Nephron progenitor cell (in vitro differentiated cells): Measurements from ENCODE around the gene PCDH9.

Experiments
- DNase-seq: peaks from one replicate; pipeline ENCODE4 v3.0.0; 2021
- H3K27ac Mint-ChIP-seq: 2 replicates; pipeline ENCODE4 v1.8.0; 2021; ENCODE audit warnings: mild to moderate bottlenecking, moderate library complexity, mixed read lengths
- H3K27me3 Mint-ChIP-seq: 2 replicates; pipeline ENCODE4 v1.8.0; 2021; ENCODE audit warnings: mild to moderate bottlenecking, low read depth, mixed read lengths; ENCODE audit not compliant: poor library complexity
- H3K36me3 Mint-ChIP-seq: 2 replicates; pipeline ENCODE4 v1.8.0; 2021; ENCODE audit warnings: low read depth, mixed read lengths
- H3K4me1 Mint-ChIP-seq: 2 replicates; pipeline ENCODE4 v1.8.0; 2021; ENCODE audit warnings: mixed read lengths
- H3K4me3 Mint-ChIP-seq: 2 replicates; pipeline ENCODE4 v1.8.0; 2021; ENCODE audit warnings: mild to moderate bottlenecking, moderate library complexity, mixed read lengths
- H3K9me3 Mint-ChIP-seq: 2 replicates; pipeline ENCODE4 v1.8.0; 2021; ENCODE audit warnings: mild to moderate bottlenecking, moderate library complexity, mixed read lengths
- TF ChIP-seq, protein P1 (sequence below): fragments of 200-600 bp; sonication (generic); IDR thresholded peaks from 2 replicates; pipeline ENCODE4 v1.5.0; 2021; ENCODE audit warnings: antibody characterized with exemption

The PCDH9 gene

DNA sequence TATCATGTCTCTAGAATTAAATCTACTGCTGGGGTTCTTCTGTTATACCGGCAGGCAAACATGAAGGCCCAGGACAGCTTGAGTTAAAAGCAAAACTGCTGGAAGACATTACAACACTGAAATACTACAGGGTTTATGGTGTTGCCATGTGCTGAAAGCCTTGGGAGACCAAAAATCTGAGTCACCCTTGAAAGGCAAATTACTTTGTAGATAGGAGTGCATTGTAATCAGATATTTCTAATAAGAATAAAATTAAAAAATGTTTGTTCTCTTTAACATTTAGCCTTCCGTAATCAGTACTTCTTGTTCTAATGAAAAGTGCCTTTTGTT, 181.3 kb downstream of the PCDH9 start:
- TF ChIP-seq, protein P1, sequence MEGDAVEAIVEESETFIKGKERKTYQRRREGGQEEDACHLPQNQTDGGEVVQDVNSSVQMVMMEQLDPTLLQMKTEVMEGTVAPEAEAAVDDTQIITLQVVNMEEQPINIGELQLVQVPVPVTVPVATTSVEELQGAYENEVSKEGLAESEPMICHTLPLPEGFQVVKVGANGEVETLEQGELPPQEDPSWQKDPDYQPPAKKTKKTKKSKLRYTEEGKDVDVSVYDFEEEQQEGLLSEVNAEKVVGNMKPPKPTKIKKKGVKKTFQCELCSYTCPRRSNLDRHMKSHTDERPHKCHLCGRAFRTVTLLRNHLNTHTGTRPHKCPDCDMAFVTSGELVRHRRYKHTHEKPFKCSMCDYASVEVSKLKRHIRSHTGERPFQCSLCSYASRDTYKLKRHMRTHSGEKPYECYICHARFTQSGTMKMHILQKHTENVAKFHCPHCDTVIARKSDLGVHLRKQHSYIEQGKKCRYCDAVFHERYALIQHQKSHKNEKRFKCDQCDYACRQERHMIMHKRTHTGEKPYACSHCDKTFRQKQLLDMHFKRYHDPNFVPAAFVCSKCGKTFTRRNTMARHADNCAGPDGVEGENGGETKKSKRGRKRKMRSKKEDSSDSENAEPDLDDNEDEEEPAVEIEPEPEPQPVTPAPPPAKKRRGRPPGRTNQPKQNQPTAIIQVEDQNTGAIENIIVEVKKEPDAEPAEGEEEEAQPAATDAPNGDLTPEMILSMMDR = no peak
- Mint-ChIP-seq H3K9me3 (no peaks in the 10 kb centered on the region), H3K4me1 (peaks cover 10% of the 10 kb centered on the region), H3K4me3 (no peak overlapping the region), H3K36me3 (no peaks in the 10 kb centered on the region), H3K27me3 (no peaks in the 10 kb centered on the region), H3K27ac (no peak overlapping the region)
- no peak for DNase-seq

DNA sequence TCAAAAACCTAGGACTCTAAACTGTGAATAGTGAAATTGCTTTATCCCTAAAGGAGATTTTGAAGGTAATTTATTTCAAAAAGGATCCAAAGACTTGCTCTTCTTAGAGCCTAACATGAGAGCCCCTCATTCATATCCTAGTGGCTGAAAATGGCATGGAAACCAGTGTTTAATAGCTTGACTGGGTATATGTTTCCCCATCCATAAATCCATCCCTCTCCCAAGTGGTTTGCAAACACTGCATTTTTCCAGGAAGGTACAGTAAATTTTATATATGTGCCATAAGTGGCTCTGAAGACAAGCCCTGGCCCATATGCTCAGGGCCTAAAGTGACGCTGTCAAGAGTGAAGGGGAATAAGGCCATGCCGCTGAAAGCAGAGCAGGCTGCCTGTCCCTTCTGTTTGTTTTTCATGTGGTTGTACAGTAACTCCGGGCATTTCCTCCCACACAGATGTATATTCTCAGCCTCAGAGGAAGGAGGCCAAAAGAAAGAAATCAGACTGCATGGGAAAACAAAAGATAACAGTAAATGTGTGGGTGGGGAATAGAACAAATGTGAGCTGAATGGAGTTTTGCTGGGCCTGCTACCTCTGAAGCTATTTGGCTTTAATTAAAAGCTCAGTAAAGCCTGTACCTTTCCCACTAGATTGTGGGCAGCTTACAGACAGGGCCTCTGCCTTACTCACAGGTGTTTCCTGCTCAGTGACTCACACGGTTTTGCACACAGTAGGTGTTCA, 181.9 kb downstream of the PCDH9 start:
- DNase-seq = no peak
- no peak overlapping the region for H3K27ac Mint-ChIP-seq
- TF ChIP-seq, protein P1 = no peak

GRCh38 chr13:67045357-67045756, 184.8 kb downstream of the PCDH9 start:
- Mint-ChIP-seq H3K27me3 (no peaks in the 10 kb centered on the region), H3K9me3 (no peaks in the 10 kb centered on the region), H3K4me1 (peaks cover 10% of the 10 kb centered on the region), H3K27ac (no peak overlapping the region), H3K36me3 (no peaks in the 10 kb centered on the region), H3K4me3 (no peak overlapping the region)
- TF ChIP-seq, protein P1 = no peak
- no peak for DNase-seq

More for the DNA sequence above, 181.9 kb downstream of the PCDH9 start:
- Mint-ChIP-seq H3K27me3 (no peaks in the 10 kb centered on the region), H3K4me1 (peaks cover 10% of the 10 kb centered on the region), H3K4me3 (no peak overlapping the region), H3K9me3 (no peaks in the 10 kb centered on the region), H3K36me3 (no peaks in the 10 kb centered on the region)

- Mint-ChIP-seq H3K36me3 (no peaks in the 10 kb centered on the region), H3K27ac (no peak overlapping the region), H3K9me3 (no peaks in the 10 kb centered on the region), H3K27me3 (no peaks in the 10 kb centered on the region), H3K4me1 (peaks cover 10% of the 10 kb centered on the region), H3K4me3 (no peak overlapping the region)
- DNase-seq = no peak
- TF ChIP-seq, protein P1 = no peak
Observed at GRCh38 chr13:67043901-67044300, 186.2 kb downstream of the PCDH9 start.

GRCh38 chr13:67042556-67042955, 187.6 kb downstream of the PCDH9 start:
- TF ChIP-seq, protein P1 = no peak
- no peak overlapping the region for H3K4me3 Mint-ChIP-seq
- no peaks in the 10 kb centered on the region for H3K36me3 Mint-ChIP-seq
- no peaks in the 10 kb centered on the region for H3K9me3 Mint-ChIP-seq
- H3K27me3 Mint-ChIP-seq = no peaks in the 10 kb centered on the region
- DNase-seq = no peak
- H3K4me1 Mint-ChIP-seq = no peaks in the 10 kb centered on the region
- H3K27ac Mint-ChIP-seq = no peak overlapping the region
